ENCODE data around the gene HMGN1. TPM values are rescaled to one million over a fixed set of nuclear protein-coding genes. Genes with fewer than 3 reads are reported as not detected.
"Not testable (repeated sequence)": the region's sequence is repeated elsewhere in the genome, so short reads cannot be mapped to it uniquely, and the experiment has no call there.

HMGN1 gene, protein sequence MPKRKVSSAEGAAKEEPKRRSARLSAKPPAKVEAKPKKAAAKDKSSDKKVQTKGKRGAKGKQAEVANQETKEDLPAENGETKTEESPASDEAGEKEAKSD
- 321 and 339 TPM in 2 replicates for total RNA-seq

DNA sequence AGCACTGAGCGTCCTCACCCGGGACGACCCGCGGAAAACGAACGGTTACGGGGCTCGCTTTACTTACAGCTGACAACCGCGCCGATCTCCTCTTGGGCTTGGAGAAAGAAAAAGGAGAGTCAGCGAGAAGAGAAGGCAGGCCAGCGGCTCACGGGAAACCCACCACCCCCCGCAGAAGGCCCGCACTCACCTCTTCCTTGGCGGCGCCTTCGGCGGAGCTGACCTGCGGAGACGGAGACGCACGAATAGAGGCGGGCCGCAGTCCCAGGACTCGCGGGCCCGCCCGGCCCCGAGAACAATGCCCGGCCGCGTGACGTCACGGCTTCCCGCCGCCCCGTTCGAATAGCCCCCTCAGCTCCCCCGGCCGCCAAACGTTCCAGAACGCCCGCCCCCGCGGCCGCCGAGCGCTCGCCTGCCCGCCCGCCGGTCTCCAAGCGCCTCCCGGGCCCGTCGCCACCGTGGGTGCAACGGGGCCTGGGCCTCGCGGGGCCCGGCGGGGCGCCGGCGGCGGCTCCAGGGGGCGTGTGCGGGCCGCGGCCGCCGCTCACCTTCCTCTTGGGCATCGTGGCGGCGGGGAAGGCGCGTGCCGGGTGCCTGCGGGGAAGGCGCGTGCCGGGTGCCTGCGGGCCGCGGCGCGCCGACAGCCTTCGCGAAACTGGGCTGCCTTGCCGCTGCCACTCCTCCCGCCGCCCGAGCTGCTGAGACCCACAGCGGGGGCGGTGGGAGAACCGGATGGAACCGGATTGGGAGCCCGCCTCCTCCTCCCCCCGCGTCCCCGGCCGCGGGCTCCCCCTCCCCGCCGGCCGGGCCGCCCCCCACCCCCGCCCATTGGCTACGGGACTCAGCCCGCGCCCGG, at the start of gene HMGN1:
TSS of gene HMGN1 (minus strand) at position 734 of the 856 bp plus-strand sequence. CDS start at position 563, 171 bp downstream.
- no peaks in the 10 kb centered on the region for H3K9me3 Mint-ChIP-seq
- H3K4me3 Mint-ChIP-seq: peak within 1 kb of the TSS; percentile 99
- DNase-seq: peak; percentile 96
- intact Hi-C loops (cut with micrococcal nuclease): loop anchor here (1.0 kb wide), 5 partner anchors 32 to 165 kb away; partner anchors contain the start of genes LCA5L and PSMG1
- peaks cover 32% of the 10 kb centered on the region for H3K36me3 Mint-ChIP-seq (ENCODE audit: low read depth)
- peaks cover 33% of the 10 kb centered on the region for H3K4me1 Mint-ChIP-seq
- H3K27ac Mint-ChIP-seq: peak within 1 kb of the TSS; percentile 99
- peaks cover 4% of the 10 kb centered on the region for H3K27me3 Mint-ChIP-seq

DNA sequence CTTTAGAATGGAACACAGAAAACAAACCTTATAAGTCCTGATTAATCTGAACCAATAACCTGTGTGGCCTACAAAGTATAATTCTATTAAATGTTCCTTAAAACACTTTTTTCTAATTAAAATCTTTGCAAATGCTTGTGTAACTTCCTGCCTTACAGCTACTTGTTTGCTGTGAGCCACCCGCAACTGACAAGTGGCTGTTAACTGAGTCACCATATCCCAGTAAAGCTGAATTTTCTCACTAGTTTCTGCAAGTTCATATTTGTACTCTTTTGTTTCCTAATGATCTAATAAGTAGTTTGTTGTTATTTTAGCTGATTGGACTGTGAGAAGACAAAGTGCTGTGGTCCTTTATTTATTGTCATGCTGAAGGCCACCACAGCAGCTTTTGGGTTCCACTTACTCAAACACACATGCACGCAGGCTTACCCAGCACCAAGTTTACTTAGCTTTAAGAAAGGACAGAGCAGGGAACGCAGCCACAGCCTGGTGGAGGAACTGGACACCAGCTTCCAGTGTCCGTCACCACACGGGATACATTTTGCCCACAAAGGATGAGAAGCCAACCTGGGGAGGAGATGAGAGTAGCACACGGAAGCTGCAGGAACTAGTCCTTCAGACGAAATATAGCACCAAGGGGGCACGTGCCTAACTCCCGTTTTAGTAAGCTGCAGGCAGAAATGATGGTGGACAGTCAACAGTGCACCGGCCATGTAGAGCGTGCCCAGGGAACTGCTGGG, 48.9 kb upstream of the HMGN1 start:
- no peak for DNase-seq
- H3K27ac Mint-ChIP-seq: no peak overlapping the region
- no peaks in the 10 kb centered on the region for H3K9me3 Mint-ChIP-seq
- intact Hi-C loops (cut with micrococcal nuclease): no loop called here
- H3K27me3 Mint-ChIP-seq: no peaks in the 10 kb centered on the region
- H3K4me1 Mint-ChIP-seq: no peaks in the 10 kb centered on the region
- H3K4me3 Mint-ChIP-seq: no peak overlapping the region
- H3K36me3 Mint-ChIP-seq (ENCODE audit: low read depth): peaks cover 16% of the 10 kb centered on the region

DNA sequence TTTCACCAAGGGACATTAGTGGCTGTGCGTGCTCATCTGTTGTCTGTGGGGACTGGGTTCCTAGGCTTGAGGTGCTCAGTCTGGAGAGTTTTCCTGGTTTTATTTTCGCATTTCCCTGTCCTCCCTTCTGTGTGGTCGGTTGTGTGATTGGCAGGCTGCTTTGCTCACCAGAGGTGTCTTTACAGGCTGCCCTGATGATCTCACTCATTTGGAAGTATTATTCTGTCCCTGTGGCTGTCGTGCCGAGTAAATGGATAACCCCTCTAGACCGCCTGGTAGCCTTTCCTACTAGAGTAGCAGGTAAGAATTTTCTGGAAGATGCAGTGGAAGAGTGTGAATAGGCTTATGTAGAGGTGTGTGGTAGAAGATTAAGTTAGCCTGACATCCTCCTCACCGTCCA, 44.1 kb upstream of the HMGN1 start:
- intact Hi-C loops (cut with micrococcal nuclease): no loop called here
- H3K36me3 Mint-ChIP-seq (ENCODE audit: low read depth): peaks cover 20% of the 10 kb centered on the region
- DNase-seq: no peak
- peaks cover 15% of the 10 kb centered on the region for H3K4me1 Mint-ChIP-seq
- H3K4me3 Mint-ChIP-seq: no peak overlapping the region
- no peak overlapping the region for H3K27ac Mint-ChIP-seq
- no peaks in the 10 kb centered on the region for H3K9me3 Mint-ChIP-seq
- H3K27me3 Mint-ChIP-seq: no peaks in the 10 kb centered on the region

DNA sequence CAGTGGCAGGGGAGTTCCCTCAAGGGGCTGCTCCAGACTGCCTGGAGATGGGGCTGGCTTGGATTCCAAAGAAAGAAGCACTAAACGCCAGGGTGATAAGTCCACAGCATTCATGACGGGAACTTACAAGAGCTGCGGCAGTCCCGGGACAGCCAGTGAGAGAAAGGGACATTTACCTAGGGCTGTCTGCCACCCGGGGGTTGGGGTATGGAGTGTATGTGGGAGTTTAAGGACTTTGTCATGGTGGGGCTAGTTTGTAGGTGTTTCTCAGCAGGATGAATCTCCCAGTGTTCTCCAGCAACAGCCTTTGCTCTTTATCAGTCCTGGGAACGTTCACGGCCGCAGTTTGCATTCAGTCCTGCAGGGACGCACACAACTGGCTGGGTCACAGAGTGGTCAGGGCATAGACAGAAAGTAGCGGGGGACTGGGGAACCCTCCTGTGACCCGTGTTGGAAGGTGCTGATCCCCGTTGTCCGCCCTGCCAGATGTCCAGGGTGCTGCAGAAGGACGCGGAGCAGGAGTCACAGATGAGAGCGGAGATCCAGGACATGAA, 41.4 kb upstream of the HMGN1 start:
- H3K36me3 Mint-ChIP-seq (ENCODE audit: low read depth): peaks cover 13% of the 10 kb centered on the region
- no peaks in the 10 kb centered on the region for H3K9me3 Mint-ChIP-seq
- no peak overlapping the region for H3K27ac Mint-ChIP-seq
- DNase-seq: no peak
- intact Hi-C loops (cut with micrococcal nuclease): no loop called here
- H3K4me1 Mint-ChIP-seq: peaks cover 16% of the 10 kb centered on the region
- no peak overlapping the region for H3K4me3 Mint-ChIP-seq
- no peaks in the 10 kb centered on the region for H3K27me3 Mint-ChIP-seq

DNA sequence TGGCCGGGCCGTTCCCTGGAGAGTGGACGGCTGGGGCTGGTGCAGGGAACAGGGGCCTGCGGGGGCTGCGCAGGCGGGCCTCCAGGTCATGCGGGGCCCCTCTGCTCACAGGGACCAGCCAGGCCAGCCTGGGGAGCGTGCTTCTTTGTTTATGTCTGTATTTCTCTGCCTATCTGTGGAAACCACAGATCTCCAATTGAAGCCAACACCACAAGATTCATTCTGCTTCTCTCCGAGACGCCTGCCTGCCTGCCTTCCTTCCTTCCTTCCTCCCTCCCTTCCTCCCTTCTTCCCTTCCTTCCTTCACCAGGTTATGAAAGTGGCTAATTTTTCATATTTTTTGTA, 39.9 kb upstream of the HMGN1 start:
- no peaks in the 10 kb centered on the region for H3K9me3 Mint-ChIP-seq
- intact Hi-C loops (cut with micrococcal nuclease): loop anchor here (1.0 to 2.0 kb wide), 4 partner anchors 39 to 206 kb away; partner anchors contain the start of genes HMGN1, LCA5L and PSMG1
- no peak for DNase-seq
- H3K36me3 Mint-ChIP-seq (ENCODE audit: low read depth): peaks cover 7% of the 10 kb centered on the region
- no peak overlapping the region for H3K27ac Mint-ChIP-seq
- H3K4me3 Mint-ChIP-seq: peak overlapping the region; percentile 87
- H3K4me1 Mint-ChIP-seq: peaks cover 20% of the 10 kb centered on the region
- H3K27me3 Mint-ChIP-seq: no peaks in the 10 kb centered on the region

DNA sequence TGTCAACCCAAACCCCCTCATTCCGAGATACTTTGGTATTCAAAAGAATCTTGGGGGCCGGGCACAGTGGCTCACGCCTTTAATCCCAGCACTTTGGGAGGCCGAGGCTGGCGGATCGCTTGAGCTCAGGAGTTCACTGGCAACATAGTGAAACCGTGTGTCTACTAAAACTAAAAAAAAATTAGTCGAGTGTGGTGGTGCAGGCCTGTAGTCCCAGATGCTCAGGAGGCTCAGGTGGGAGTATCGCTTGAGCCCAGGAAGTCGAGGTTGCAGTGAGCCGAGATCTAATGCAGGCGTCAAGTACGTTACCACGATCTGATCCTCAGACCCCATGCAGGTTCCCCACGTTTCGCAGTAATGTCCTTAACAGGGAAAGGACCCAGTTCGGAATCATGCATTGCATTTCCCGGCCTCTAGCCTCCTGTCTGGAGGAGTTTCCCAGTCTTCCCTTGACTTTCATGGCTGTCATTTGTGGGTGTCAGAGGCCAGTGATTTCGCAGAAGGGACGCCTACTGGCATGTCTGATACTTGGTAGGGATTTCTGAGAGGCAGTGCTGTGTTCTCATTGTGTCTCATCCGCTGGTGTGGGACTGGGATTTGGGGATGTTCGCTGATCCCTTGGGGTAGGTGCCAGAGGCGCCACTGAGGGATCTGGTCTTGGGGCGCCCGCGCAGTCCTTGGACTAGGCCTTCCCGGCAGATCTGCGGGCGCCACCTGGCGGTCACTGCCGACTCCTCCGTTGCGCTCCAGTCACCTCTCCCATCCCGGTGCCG, 39.3 kb upstream of the HMGN1 start:
- intact Hi-C loops (cut with micrococcal nuclease): loop anchor here (1.0 to 2.0 kb wide), 4 partner anchors 39 to 205 kb away; partner anchors contain the start of genes HMGN1, LCA5L and PSMG1
- no peaks in the 10 kb centered on the region for H3K27me3 Mint-ChIP-seq
- no peaks in the 10 kb centered on the region for H3K9me3 Mint-ChIP-seq
- H3K4me3 Mint-ChIP-seq: peak overlapping the region; percentile 87
- H3K36me3 Mint-ChIP-seq (ENCODE audit: low read depth): peaks cover 7% of the 10 kb centered on the region
- peaks cover 20% of the 10 kb centered on the region for H3K4me1 Mint-ChIP-seq
- H3K27ac Mint-ChIP-seq: peak overlapping the region; percentile 91
- DNase-seq: peak; percentile 96

DNA sequence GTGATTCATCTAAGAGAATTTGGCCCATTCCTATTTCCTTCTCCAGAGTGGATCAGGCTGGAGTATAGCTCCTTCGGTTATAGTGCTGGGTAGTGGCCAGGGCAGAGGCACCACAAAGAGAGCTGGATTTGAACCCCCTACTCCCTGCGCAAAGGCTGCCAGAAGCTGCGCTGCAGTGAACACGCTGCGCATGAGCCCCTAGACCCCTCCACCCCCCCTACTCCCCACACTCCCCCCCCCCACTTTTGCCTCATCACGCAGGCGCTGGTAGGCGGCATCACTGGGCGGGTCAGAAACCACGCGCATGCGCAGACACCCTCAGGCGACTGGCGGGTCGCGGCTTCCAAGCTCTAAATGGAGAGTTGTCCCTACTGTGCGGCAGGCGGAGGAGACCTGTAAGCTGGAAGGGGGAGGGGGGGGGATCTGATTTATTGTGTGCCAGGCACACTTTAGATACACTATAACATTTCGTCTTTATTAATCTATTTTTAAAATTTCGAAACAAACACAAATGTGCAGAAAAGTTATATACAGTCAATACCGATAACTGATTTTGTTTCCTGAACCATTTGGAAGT, 38.7 kb upstream of the HMGN1 start:
- intact Hi-C loops (cut with micrococcal nuclease): loop anchor here (1.0 to 2.0 kb wide), 4 partner anchors 38 to 205 kb away; partner anchors contain the start of genes HMGN1, LCA5L and PSMG1
- H3K27ac Mint-ChIP-seq: peak overlapping the region; percentile 91
- no peaks in the 10 kb centered on the region for H3K9me3 Mint-ChIP-seq
- H3K4me1 Mint-ChIP-seq: peaks cover 20% of the 10 kb centered on the region
- no peaks in the 10 kb centered on the region for H3K27me3 Mint-ChIP-seq
- H3K36me3 Mint-ChIP-seq (ENCODE audit: low read depth): peaks cover 3% of the 10 kb centered on the region
- H3K4me3 Mint-ChIP-seq: peak overlapping the region; percentile 87
- peak; percentile 96 for DNase-seq

DNA sequence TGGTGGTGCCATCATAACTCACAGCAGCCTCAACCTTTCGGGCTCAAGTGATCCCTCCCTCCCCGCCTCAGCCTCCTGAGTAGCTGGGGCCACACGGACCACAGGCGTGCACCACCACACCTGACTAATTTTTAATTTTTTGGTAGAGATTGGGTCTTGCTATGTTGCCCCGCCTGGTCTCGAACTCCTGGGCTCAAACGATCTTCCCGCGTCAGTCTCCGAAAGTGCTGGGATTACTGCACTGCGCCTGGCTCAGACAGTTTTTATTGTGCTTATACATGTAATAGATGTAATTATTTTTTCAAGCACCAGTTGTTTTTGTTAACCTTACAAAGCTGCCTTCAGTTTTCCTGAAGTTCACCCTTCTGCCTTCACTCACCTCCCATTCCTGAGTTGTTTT, 38.0 kb upstream of the HMGN1 start:
- Mint-ChIP-seq H3K36me3 (ENCODE audit: low read depth) (peaks cover 5% of the 10 kb centered on the region), H3K4me3 (peak overlapping the region; percentile 87), H3K9me3 (no peaks in the 10 kb centered on the region), H3K27ac (peak overlapping the region; percentile 91), H3K27me3 (no peaks in the 10 kb centered on the region), H3K4me1 (peaks cover 23% of the 10 kb centered on the region)
- intact Hi-C loops (cut with micrococcal nuclease): no loop called here
- DNase-seq: no peak

DNA sequence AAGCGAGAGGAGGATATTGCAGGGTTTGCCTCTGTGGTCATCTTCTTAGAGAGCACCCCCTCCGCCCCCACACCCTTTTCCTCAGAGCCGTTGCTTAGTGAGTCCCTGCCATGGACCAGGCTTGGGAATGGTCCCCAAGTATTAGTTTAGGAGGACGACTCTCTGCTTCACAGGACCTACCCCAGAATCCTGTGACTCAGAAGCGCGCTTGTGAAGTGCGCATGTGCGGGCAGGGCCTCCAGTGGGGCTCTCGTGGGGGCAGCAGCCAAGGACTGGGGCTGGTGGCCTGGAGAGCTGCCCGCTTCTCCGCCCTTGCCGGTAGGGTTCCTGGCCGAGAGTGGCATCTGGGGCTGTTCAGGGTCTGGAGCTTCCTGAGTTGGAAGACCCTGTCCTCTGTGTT, 37.3 kb upstream of the HMGN1 start:
- Mint-ChIP-seq H3K27ac (peak overlapping the region; percentile 70), H3K4me1 (peaks cover 25% of the 10 kb centered on the region), H3K4me3 (peak overlapping the region; percentile 74), H3K9me3 (no peaks in the 10 kb centered on the region), H3K27me3 (no peaks in the 10 kb centered on the region), H3K36me3 (ENCODE audit: low read depth) (peaks cover 5% of the 10 kb centered on the region)
- peak; percentile 69 for DNase-seq
- intact Hi-C loops (cut with micrococcal nuclease): no loop called here

DNA sequence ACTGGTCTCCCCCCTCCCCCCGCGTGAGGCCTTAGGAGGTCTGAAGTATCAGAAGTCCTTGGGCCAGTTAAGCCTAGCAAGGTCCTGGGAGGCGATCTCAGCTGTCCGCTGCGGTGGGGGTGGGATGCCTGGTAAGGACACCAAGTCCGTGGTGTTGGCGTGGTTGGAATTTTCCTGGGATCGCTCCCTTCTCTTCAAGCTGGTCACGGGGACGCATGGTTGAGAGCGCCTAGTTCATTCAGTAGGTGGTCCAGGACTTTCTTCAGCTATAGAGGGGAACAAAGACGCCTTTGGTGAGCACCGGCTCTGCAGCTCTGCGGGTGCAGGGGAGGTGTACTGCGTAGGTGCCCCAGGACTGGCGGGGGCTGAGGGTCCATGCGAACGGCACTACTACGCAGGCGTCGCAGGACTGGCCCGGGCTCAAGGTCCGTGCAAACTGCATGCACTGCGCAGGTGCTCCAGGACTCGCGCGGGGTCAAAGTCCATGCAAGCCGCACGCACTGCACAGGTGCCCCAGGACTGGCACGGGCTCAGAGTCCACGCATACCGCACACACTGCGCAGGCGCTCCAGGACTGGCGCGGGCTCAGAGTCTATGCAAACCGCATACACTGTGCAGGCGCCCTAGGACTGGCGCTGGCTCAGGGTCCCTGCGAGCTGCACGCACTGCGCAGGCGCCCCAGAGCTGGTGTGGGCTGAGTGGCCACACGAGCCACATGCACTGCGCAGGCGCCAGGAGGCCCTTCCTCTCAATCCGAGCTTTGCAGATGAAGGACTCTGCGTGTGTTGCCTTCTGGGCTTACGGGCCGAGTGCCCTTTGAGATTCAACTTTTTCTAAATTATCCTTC, 36.6 kb upstream of the HMGN1 start:
- H3K4me1 Mint-ChIP-seq: peaks cover 30% of the 10 kb centered on the region
- H3K4me3 Mint-ChIP-seq: peak overlapping the region; percentile 74
- H3K36me3 Mint-ChIP-seq (ENCODE audit: low read depth): peaks cover 4% of the 10 kb centered on the region
- no peaks in the 10 kb centered on the region for H3K9me3 Mint-ChIP-seq
- no peaks in the 10 kb centered on the region for H3K27me3 Mint-ChIP-seq
- peak; percentile 92 for DNase-seq
- peak overlapping the region; percentile 70 for H3K27ac Mint-ChIP-seq
- intact Hi-C loops (cut with micrococcal nuclease): no loop called here

DNA sequence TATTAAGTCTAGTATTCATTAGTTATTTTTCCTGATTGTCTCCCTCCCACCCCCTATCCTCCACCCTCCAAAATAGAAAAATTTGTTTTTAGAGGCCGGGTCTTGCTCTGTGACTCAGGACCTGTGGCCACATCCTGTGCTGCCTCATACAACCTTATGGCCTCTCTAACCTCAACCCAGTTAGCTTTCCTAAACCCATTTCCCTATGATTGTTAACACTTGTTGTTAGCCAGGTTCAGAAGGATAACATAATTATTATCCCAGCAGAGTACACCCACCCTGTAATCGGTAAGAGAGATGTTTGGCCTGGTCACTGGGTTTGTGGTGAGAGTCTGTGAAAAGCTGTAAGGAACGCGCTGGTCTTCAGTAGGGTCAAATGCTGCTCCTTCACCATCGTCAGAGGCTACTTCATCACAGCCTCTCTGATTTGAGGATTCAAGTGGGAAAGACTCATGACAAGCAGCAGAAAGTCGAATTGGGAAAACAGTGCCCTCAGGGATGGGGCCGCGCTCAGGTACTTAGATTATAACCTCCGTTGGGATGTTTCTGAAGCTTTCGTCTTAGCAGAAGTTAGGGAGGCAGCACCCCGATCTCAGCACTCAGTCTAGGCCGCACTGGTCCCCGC, 35.9 kb upstream of the HMGN1 start:
- Mint-ChIP-seq H3K27ac (peak overlapping the region; percentile 52), H3K4me1 (peaks cover 31% of the 10 kb centered on the region), H3K9me3 (no peaks in the 10 kb centered on the region), H3K36me3 (ENCODE audit: low read depth) (peaks cover 2% of the 10 kb centered on the region), H3K27me3 (no peaks in the 10 kb centered on the region), H3K4me3 (peak overlapping the region; percentile 74)
- intact Hi-C loops (cut with micrococcal nuclease): no loop called here
- DNase-seq: no peak

DNA sequence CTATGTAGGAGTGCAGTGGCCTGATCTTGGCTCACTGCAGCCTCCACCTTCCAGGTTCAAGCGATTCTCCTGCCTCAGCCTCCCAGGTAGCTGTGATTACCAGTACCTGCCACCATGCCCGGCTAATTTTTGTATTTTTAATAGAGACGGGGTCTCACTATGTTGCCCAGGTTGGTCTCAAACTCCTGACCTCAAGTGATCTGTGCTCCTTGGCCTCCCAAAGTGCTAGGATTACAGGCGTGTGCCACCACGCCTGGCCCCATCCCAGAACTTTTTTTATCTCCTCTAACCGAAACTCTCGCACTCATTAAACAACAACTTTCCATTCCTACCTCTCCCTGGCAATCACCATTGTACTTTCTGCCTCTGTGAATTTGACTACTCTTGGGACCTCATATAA, 33.2 kb upstream of the HMGN1 start:
- H3K27me3 Mint-ChIP-seq; DNase-seq; H3K9me3 Mint-ChIP-seq; H3K27ac Mint-ChIP-seq; intact Hi-C loops (cut with micrococcal nuclease); H3K36me3 Mint-ChIP-seq (ENCODE audit: low read depth): not testable (repeated sequence)
- Mint-ChIP-seq H3K4me3 (peak overlapping the region; percentile 24), H3K4me1 (peaks cover 15% of the 10 kb centered on the region)

Measured in activated CD4-positive, alpha-beta T cell treated with anti-CD3 and anti-CD28 coated beads, Interleukin-2, amount 10 ng/mL, durations not matched to agents 24 days and 14 days (primary cell).